ENCODE measurements around the gene TSEN2.
"Not testable (repeated sequence)": the region's sequence is repeated elsewhere in the genome, so short reads cannot be mapped to it uniquely, and the experiment has no call there.

TSEN2 gene

GRCh38 chr3:12503126-12503957 lies 19.1 kb downstream of the TSEN2 start:
- DNase-seq (ENCODE audit: low read depth in 2 of 2), result no peak

- no peak for DNase-seq (ENCODE audit: low read depth in 2 of 2)
These were observed 22.0 kb downstream of the TSEN2 start for GRCh38 chr3:12506201-12506709.

GRCh38 chr3:12507591-12508281 lies 23.5 kb downstream of the TSEN2 start:
- DNase-seq (ENCODE audit: low read depth in 2 of 2), result no peak

- no peak for DNase-seq (ENCODE audit: low read depth in 2 of 2)
These were observed 24.0 kb downstream of the TSEN2 start for GRCh38 chr3:12508291-12508700.

GRCh38 chr3:12509466-12509865 lies 25.2 kb downstream of the TSEN2 start:
- DNase-seq (ENCODE audit: low read depth in 2 of 2), result no peak

- no peak for DNase-seq (ENCODE audit: low read depth in 2 of 2)
These were observed 28.3 kb downstream of the TSEN2 start for GRCh38 chr3:12512534-12513118.

GRCh38 chr3:12513694-12514446 lies 29.6 kb downstream of the TSEN2 start:
- DNase-seq (ENCODE audit: low read depth in 2 of 2), result no peak

GRCh38 chr3:12515631-12516030 lies 31.4 kb downstream of the TSEN2 start:
- DNase-seq (ENCODE audit: low read depth in 2 of 2), result no peak

GRCh38 chr3:12516873-12517272 lies 32.6 kb downstream of the TSEN2 start:
- DNase-seq (ENCODE audit: low read depth in 2 of 2), result no peak

- DNase-seq (ENCODE audit: low read depth in 2 of 2), result no peak
These were observed 34.2 kb downstream of the TSEN2 start for GRCh38 chr3:12518261-12519028.

GRCh38 chr3:12521010-12521409 lies 36.7 kb downstream of the TSEN2 start:
- DNase-seq (ENCODE audit: low read depth in 2 of 2), result no peak

- no peak for DNase-seq (ENCODE audit: low read depth in 2 of 2)
These were observed 38.4 kb downstream of the TSEN2 start for GRCh38 chr3:12522721-12523120.

GRCh38 chr3:12527757-12528143 lies 43.5 kb downstream of the TSEN2 start:
- DNase-seq (ENCODE audit: low read depth in 2 of 2), result no peak

GRCh38 chr3:12532182-12532581 lies 47.9 kb downstream of the TSEN2 start:
- no peak for DNase-seq (ENCODE audit: low read depth in 2 of 2)

GRCh38 chr3:12536423-12536822 lies 52.1 kb downstream of the TSEN2 start:
- no peak for DNase-seq (ENCODE audit: low read depth in 2 of 2)

GRCh38 chr3:12541625-12542024 lies 57.3 kb downstream of the TSEN2 start:
- no peak for DNase-seq (ENCODE audit: low read depth in 2 of 2)

- DNase-seq (ENCODE audit: low read depth in 2 of 2), result not testable (repeated sequence)
These were observed 59.2 kb downstream of the TSEN2 start for GRCh38 chr3:12543497-12543896.

GRCh38 chr3:12544652-12545472 lies 60.6 kb downstream of the TSEN2 start:
- DNase-seq (ENCODE audit: low read depth in 2 of 2), result no peak

GRCh38 chr3:12545473-12545791 lies 61.2 kb downstream of the TSEN2 start, which contains the start of gene MKRN2OS:
TSS of gene MKRN2OS (minus strand) at chr3:12545499. CDS start at chr3:12545464, 35 bp downstream.
- no peak for DNase-seq (ENCODE audit: low read depth in 2 of 2)

Measured in activated CD4-positive, alpha-beta T cell treated with anti-CD3 and anti-CD28 coated beads for 24 hours (primary cell).